Body of pancreas (tissue), 4 donors: ENCODE data around the gene CSMD2. TPM values are rescaled to one million over a fixed set of nuclear protein-coding genes. Genes with fewer than 3 reads are reported as not detected.

ENCODE experiments used
- ATAC-seq: fragments of 150-250 bp; one replicate; pipeline ENCODE4 v1.9.1; 2016
- DNase-seq, 4 donors: peaks; one replicate each; pipeline ENCODE4 v3.0.0-alpha.2; 2019
- H3K27ac ChIP-seq, 4 donors: fragments of 200-600 bp; sonication (generic); 1 replicate in 3 of 4; 2 replicates in 1 of 4; pipeline versions ENCODE4 v1.5.1 to v1.6.1; 2016 to 2019; ENCODE audit warnings: mild to moderate bottlenecking in 1 of 4, mixed read lengths in 1 of 4, moderate library complexity in 1 of 4
- H3K27me3 ChIP-seq, 2 donors: fragments of 200-600 bp; sonication (generic); one replicate each; pipeline ENCODE4 v1.6.0; 2016; ENCODE audit warnings: mild to moderate bottlenecking in 1 of 2
- H3K36me3 ChIP-seq, 2 donors: fragments of 200-600 bp; sonication (generic); replicated peaks in 1 of 2; 2 replicates each; pipeline ENCODE4 v1.5.1; 2016; ENCODE audit warnings: low read depth in 2 of 2; ENCODE audit not compliant: insufficient read depth in 1 of 2
- H3K4me1 ChIP-seq: fragments of 200-600 bp; sonication (generic); one replicate; pipeline ENCODE4 v1.6.0; 2016
- H3K4me3 ChIP-seq, 2 donors: fragments of 200-600 bp; sonication (generic); 1 replicate in 1 of 2; 2 replicates in 1 of 2; pipeline ENCODE4 v1.5.1; 2016 to 2019
- H3K9me3 ChIP-seq, 3 donors: fragments of 200-600 bp; sonication (generic); 1 replicate in 2 of 3; 2 replicates in 1 of 3; pipeline ENCODE4 v1.5.1; 2016
- CTCF ChIP-seq, 7 experiments: fragments of 450-650 bp in 4 of 7; fragments of 200-600 bp in 3 of 7; sonication (generic) in 3 of 7; IDR thresholded peaks; one replicate each; pipeline ENCODE4 v1.5.1; 2016 to 2019; ENCODE audit warnings: antibody characterized with exemption in 7 of 7
- POLR2A ChIP-seq, 3 donors: fragments of 450-650 bp; IDR thresholded peaks; one replicate each; pipeline ENCODE4 v1.6.1; 2016; ENCODE audit warnings: antibody characterized with exemption in 3 of 3, mild to moderate bottlenecking in 2 of 3
- WGBS, 2 donors: methylation state at CpG; one replicate each; pipeline ENCODE4 v1.1.5; 2017; 5-methylcytosine and 5-hydroxymethylcytosine counted together
- intact Hi-C: fragments of 100-400 bp; cut with DNase I; formaldehyde crosslinking; loops from one replicate; pipeline ENCODE4 v1.15.1; 2023
- total RNA-seq, 2 donors: library from RNA; depleted of rRNA; stranded (reverse); fragments of >200 nt; gene quantifications; one replicate each; pipeline ENCODE4 v1.1.0, GENCODE V29; 2016

The CSMD2 gene
- total RNA-seq: under 1 TPM; 0.26 to 0.33 TPM

GRCh38 chr1:34164771-34165391, at the start of gene CSMD2:
Gene CSMD2 (minus strand): TSS chr1:34165230. CDS start chr1:34165097, 133 bp downstream.
- Histone ChIP-seq H3K27me3 (peaks cover 4 to 33% of the 10 kb centered on the region in 2 donors), H3K9me3 (no peaks in the 10 kb centered on the region), H3K4me1 (peaks cover 37% of the 10 kb centered on the region), H3K4me3 (no peak within 1 kb of the TSS), H3K27ac (no peak within 1 kb of the TSS), H3K36me3 (no peaks in the 10 kb centered on the region)
- no peak for TF ChIP-seq POLR2A (IDR thresholded peaks at IDR 0.05)
- TF ChIP-seq CTCF (IDR thresholded peaks at IDR 0.05): no peak
- DNase-seq (peak in 2 of 4 donors; percentile 27 to 28), ATAC-seq (no peak)
- intact Hi-C loops: loop anchor here (10.0 kb wide), 1 partner anchor 530 kb away; no protein-coding TSS in a partner anchor
- 1 to 7% methylated on average over 3 to 52 of the region's 78 CpGs for WGBS, 2 donors

- no peaks in the 10 kb centered on the region for H3K36me3 ChIP-seq
- no peak overlapping the region for H3K4me3 ChIP-seq
- no peak for ATAC-seq
- TF ChIP-seq CTCF (IDR thresholded peaks at IDR 0.05) (no peak), POLR2A (IDR thresholded peaks at IDR 0.05) (no peak)
- no peaks in the 10 kb centered on the region for H3K9me3 ChIP-seq
- no peak overlapping the region for H3K27ac ChIP-seq
- 41 to 46% methylated on average over 3 of the region's 3 CpGs for WGBS, 2 donors
- no peaks in the 10 kb centered on the region for H3K27me3 ChIP-seq
- DNase-seq: no peak
- H3K4me1 ChIP-seq: no peaks in the 10 kb centered on the region
- intact Hi-C loops: no loop called here
Observed at GRCh38 chr1:34213956-34214355, 48.9 kb upstream of the CSMD2 start.

GRCh38 chr1:34212673-34213072, 47.6 kb upstream of the CSMD2 start:
- no peaks in the 10 kb centered on the region for H3K27me3 ChIP-seq
- no peaks in the 10 kb centered on the region for H3K4me1 ChIP-seq
- no peak for DNase-seq
- no peak overlapping the region for H3K4me3 ChIP-seq
- ATAC-seq: no peak
- TF ChIP-seq CTCF (IDR thresholded peaks at IDR 0.05) (no peak), POLR2A (IDR thresholded peaks at IDR 0.05) (no peak)
- 75 to 78% methylated on average over 4 of the region's 4 CpGs for WGBS, 2 donors
- intact Hi-C loops: no loop called here
- no peaks in the 10 kb centered on the region for H3K36me3 ChIP-seq
- H3K9me3 ChIP-seq: no peaks in the 10 kb centered on the region
- no peak overlapping the region for H3K27ac ChIP-seq

GRCh38 chr1:34199927-34200326, 34.9 kb upstream of the CSMD2 start:
- no peak for ATAC-seq
- intact Hi-C loops: no loop called here

More at GRCh38 chr1:34199927-34200326, 34.9 kb upstream of the CSMD2 start:
- TF ChIP-seq POLR2A (IDR thresholded peaks at IDR 0.05): no peak
- TF ChIP-seq CTCF (IDR thresholded peaks at IDR 0.05): no peak
- Histone ChIP-seq H3K27me3 (no peaks in the 10 kb centered on the region), H3K4me1 (no peaks in the 10 kb centered on the region), H3K36me3 (no peaks in the 10 kb centered on the region), H3K27ac (no peak overlapping the region), H3K4me3 (no peak overlapping the region), H3K9me3 (no peaks in the 10 kb centered on the region)
- peak in 1 of 4 donors; percentile 29 for DNase-seq
- WGBS, 2 donors: 76 to 83% methylated on average over 1 of the region's 1 CpG
